Activated CD8-positive, alpha-beta memory T cell treated with anti-CD3 and anti-CD28 coated beads for 48 hours (primary cell): ENCODE results near the gene WBP2.
"Not testable (repeated sequence)": the region's sequence is repeated elsewhere in the genome, so short reads cannot be mapped to it uniquely, and the experiment has no call there.

ENCODE experiments used
- DNase-seq, 3 experiments: peaks; one replicate each; pipeline ENCODE4 v3.0.0-alpha.2; 2020; ENCODE audit warnings: low read depth in 2 of 3, low spot score in 2 of 3

Gene WBP2

DNA sequence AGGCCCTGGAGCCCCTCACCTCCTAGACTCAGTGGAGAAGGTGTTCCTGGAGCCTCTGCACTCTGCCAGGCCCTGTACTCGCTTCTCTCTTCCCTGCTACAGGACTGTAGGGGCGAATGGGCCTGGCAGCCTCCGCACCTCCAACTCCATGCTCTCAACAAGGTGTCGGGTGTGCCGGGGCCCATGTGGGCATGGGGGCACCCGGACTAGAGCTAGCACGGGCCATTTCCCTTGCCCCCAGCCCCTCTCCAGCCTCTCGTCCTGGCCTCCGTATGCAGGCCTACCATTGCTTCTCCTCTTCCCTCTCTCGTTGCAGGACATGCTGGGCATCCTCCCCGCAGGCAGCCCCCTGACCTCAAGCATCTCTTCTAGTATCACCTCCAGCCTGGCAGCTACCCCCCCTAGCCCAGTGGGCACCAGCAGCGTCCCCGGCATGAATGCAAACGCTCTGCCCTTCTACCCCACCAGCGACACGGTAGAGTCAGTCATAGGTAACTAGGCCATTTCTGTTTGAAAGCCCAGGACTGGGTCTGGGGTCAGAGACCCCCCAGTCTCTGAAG lies 36.7 kb downstream of the WBP2 start:
- DNase-seq: no peak

DNA sequence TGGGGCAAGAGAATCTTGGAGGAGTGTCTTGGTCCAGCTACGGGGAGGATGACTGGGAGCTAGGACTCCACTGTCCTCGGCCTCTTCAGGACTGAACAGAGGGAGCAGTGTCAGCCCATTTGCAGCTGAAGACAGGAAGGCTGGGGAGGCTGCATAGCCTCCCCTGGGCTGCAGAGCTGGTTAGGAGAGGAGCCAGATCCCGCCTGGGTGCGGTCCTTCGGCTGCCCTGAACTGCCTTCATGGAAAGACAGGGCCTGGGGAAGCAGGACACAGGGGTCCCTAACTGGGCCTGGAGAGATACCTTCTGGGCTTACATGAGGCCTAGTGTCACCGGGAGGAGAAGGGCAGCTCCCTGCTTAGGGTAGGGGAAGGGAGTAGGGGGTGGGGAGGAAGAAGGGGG lies 37.6 kb downstream of the WBP2 start:
- DNase-seq: no peak

DNA sequence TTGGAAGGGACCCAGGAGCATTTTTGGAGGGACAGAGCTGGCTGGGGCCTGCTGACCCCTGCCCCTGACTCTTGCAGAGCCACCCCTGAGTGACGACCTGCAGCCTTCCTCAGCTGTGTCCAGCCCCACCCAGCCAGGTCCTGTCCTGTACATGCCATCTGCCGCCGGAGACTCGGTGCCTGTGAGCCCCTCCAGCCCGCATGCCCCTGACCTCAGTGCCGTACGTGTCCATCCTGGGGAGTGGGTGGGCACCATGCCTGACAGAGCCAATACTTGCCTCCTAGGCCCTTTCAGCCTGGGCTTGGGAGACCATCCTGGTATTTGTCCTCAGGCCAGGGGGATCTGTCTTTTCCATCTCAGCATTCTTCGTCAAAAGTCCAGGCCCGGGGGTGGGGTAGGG lies 38.4 kb downstream of the WBP2 start:
- no peak for DNase-seq

DNA sequence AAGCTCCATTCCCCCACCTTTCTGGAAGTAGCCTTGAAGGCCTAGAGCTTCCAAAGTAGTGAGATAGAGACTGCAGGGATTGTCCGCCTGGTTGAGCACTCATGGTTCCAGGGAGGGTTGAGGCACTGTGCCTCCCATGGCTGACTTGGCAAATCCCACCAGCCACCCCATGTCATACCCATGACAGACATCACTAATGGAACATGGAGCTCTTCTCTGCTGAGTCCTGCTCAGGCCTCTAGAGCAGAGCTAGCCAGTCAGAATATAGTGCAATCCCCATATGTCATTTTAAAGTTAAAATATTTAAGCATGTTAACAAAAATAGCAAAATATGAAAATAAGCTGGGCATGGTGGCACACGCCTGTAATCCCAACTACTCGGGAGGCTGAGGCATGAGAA lies 39.7 kb downstream of the WBP2 start:
- no peak for DNase-seq

DNA sequence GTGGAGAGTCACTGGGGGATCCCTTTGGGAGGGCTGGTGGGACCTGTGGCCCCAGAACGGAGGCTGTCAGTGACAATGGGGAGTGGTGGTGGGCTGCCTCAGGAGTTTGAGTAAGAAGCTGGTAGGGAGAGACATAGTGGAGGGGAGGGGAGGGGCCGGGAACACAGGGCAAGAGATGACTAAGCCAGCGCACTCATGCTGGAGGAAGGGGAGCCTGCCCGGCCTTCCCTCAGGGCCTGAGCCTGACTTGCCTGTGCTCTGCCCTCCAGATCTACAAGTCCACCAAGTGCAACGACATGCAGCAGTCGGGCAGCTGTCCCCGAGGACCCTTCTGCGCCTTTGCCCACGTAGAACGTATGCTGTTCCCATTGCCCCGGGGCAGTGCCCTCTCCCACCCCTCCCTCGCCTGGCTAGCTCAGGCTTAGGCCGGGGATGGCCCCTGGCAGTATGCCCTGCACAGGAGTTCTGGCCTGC lies 40.2 kb downstream of the WBP2 start:
- DNase-seq: no peak

DNA sequence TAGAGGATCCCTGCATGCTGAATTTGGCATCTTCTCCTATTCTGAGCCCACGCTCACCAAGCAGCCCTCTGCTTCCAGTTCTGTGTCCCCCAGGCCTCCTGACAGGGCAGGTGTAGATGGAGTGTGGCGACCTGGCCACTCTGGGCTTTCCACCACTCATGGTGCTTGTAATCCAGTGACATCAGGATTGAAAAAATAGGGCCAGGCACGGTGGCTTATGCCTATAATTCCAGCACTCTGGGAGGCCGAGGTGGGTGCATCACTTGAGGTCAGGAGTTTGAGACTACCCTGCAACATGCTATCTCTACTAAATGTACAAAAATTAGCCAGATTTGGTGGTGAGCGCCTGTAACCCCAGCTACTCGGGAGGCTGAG lies 41.1 kb downstream of the WBP2 start:
- no peak for DNase-seq

DNA sequence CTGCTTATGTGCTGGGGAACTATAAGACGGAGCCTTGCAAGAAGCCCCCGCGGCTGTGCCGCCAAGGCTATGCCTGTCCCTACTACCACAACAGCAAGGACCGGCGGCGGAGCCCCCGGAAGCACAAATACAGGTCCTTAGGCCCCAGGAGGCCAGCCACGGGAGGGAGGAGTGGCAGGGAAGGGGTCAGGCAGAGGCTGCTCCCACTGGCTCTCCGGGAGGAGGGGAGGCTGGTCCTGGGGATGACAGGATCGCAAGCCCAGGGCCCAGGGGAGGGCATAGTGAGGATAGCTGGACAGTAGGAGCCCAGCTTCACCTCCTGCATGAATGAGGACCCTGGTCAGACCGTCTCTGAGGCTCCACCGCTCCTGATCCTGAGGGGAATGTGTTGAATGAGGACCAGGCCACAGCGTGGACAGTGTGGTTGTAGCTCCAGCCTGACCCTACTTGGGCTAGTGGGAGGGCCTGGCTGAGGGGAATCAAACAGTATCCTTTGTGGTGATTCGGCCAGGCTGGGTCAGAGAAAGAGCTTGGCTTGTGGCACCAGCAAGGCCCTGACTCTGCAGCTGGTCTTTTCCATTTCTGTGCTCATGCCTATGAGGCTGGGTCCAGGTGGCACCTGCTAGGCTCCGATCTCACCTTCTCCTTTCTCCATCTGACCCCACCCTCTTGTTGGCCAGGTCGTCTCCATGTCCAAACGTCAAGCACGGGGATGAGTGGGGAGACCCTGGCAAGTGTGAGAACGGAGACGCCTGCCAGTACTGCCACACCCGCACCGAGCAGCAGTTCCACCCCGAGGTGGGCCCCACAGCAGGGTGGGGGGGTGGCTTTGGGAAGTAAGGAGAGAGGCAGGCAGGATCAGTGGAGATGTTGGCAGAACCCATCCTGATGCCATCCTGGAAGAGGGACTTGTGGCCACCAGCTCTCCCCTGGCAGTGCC lies 41.8 kb downstream of the WBP2 start:
- no peak for DNase-seq

DNA sequence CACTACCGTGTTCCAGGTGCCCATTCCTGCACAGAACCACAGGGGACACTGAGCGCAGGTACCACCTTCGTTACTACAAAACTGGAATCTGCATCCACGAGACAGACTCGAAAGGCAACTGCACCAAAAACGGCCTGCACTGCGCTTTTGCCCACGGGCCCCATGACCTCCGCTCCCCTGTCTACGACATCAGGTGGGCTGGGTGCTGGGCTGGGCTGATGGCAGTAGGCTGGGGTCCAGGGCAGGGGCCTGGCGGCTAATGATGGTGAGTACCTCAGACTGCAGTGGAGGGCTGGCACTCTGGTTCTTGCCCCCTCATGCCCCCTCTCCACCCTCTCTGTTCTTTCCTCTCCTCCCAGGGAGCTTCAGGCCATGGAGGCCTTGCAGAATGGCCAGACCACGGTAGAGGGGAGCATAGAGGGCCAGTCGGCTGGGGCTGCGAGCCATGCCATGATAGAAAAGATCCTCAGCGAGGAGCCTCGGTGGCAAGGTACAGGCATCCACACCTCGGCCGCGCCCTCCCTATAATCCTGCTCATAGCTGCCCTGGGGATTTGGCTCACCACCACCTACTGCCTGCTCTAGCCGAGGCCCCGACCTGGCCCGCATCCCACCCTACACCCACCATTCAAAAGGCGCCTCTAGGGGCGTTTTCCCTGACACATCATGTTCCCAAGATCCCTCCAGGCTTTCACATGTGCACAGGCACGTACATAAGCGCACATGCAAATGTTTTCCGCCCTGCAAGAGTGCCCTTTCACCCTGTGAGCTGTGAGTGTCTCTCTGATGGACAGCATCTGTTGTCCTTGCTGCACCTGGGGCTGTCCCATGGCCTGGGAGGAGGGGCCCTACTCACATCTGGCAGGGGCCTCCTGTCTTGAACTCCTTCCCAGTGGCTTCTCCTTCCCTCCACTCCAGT lies 42.8 kb downstream of the WBP2 start:
- no peak for DNase-seq

DNA sequence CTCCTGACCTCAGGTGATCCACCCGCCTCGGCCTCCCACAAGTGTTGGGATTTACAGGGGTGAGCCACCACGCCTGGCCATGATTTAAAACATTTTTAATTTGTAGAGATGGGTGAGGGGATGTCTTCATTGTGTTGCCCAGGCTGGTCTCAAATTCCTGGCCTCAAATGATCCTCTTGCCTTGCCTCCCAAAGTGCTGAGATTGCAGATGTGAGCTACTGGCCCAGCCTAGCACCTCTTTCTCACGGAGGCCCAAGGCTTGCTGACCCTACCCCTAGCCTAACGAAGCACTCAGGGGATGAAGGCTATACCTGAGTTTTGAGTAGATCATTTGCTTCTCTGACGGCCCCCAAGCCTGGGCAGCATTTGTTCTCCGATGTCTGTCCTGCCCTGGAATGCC lies 44.0 kb downstream of the WBP2 start:
- no peak for DNase-seq

DNA sequence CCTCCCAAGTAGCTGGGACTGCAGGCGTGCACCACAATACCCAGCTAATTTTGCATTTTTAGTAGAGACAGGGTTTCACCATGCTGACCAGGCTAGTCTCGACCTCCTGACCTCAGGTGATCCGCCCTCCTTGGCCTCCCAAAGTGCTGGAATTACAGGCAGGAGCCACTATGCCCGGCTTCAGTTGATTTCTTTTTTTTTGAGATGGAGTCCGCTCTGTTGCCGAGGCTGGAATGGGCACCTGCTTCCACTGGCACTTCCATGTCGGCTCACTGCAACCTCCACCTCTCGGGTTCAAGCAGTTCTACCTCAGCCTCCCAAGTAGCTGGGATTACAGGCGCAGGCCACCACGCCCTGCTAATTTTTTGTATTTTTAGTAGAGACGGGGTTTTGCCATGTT lies 44.4 kb downstream of the WBP2 start:
- not testable (repeated sequence) for DNase-seq

DNA sequence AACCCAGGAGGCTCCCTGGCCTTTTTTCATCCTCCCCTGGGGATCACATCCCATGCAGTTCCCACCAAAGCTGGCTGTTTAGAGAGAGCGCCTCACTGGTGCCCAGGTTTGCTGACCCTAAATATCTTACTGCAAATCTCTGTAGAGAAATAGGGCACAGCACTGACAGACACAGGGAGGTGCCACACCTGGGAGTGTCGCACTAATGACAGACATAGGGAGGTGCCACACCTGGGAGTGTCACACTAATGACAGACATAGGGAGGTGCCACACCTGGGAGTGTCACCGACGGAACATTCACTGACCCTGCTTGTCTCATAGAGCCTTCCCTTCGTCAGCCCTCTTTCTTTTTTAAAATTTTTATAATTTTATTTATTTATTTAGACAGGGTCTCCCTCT lies 44.9 kb downstream of the WBP2 start:
- DNase-seq: no peak

DNA sequence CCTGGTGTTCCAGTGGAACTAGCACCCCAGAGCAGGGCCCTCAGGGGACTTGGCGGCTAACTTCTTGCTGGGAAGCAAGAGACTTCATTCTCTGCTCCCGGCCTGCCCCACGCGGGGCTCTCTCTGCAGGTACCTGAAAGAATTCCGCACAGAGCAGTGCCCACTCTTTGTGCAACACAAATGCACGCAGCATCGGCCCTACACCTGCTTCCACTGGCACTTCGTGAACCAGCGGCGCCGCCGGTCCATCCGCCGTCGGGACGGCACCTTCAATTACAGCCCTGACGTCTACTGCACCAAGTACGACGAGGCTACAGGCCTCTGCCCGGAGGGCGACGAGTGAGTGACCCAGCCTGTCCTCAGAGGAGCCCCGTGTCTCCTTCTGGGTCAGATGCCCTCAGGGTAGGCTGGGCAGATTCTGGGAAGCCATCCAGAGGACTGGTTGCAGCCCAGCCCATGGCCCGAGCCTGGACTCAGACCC lies 45.5 kb downstream of the WBP2 start:
- no peak for DNase-seq

DNA sequence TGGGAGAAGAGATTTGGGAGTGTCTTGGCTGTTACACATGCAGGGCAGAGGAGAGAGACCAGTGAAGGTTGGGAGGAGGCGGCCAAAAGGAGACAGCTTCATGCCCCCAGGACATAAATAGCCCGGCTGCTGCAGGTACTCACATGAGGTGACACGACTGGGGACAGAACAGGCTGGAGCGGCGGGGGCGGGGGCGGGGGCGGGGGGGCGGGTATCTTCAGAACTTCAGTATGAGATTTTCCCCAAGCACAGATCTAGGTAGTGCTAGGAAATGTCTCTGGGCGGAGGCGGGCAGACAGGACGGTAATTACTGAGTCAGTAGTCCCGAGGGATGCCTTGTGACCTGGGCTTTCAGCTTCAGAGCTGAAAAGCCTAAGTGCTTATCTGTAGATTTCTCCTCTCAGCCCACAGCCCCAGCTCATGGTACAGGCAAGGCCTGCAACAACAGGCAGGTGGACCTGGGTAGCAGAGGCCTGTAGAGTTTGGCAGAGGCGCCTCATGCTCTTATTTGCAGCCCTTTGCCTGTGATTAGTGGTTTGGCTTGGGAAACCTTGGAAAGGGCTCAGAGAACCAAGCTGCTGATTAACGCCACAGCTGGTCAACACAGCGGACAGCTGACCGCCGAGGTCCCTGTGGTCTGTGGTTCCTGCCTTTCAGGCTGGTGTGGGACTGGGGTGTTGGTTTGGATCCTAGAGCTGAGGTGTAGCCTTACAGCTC lies 46.1 kb downstream of the WBP2 start:
- no peak for DNase-seq

DNA sequence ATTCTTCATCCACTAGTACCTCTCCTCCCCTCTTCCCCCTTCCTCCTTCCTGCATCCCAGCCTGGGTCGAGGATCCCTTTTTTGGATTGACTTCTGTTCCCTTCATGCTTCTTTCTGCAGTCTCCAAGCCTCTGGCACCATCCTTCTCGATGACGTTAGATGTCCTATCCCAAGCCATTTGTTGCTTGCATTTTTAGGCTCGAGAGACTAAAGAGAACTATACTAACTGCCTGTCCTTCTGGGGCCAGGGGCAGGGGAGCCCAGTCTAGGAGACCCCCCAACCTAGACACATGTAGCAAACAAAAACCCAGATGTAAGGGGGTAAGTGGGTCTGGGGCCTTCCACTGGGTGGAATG lies 46.6 kb downstream of the WBP2 start:
- DNase-seq: no peak

DNA sequence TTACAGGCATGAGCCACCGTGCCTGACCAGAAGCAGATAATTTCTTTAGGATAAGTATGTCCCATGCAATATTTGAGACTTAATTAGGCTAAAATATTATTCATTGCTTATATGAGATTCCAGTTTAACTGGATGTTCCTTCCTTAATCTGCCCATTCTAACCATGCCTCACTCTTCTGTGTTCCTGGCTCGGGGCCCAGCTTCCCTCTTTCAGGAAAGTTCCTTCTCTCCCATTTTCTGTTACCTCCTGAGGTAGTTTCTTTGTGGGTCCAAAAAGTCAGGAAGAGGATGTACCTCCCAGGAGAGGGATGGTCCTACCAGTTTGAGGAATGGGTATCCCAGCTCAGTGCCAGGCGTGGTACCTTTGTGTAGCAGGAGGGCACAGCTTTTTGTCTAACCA lies 47.3 kb downstream of the WBP2 start:
- DNase-seq: no peak

DNA sequence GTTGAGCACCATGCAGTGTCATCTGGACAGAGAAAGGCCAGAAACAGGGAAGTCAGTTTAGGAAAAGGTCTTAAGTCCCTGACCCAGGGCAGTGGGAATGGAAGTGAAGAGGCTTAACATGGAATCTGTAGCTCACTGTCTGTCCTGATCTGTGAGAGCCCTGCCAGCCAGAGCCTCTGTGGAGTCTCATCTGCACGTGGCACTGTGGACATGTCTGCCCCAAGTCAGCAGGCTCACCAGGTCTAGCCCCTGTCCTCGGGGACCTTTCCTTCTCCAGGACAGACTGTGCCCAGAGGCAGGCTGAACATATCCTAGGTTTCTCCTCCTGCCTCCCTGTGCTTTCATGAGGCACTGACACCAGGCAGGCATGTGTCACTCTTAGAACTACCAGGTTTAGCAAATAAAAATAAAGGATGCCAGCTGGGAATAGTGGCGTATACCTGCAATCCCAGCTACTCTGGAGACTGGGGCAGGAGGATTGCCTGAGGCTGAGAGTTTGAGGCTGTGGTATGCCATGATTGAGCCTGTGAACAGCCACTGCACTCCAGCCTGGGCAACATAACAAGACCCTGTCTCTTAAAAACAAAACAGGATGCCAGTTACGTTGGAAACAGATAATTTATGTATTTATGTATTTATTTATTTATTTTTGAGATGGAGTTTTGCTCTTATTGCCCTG lies 48.2 kb downstream of the WBP2 start:
- DNase-seq: no peak

DNA sequence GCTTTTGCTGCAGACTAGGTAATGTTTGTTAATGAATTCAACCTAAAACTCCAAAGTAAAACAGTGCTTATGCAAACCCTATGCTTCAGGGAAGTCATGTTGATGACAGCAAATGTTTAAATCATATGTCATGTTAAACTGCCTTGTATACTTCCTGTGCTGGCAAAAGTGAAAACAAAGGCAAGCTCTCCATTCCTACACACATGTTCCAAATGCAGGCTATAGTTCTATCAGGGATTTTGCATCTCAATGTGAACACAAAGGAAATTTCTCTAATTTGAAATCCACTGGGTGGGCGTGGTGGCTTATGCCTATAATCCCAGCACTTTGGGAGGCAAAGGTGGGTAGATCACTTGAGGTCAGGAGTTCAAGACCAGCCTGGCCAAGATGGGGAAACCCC lies 51.3 kb downstream of the WBP2 start:
- no peak for DNase-seq

DNA sequence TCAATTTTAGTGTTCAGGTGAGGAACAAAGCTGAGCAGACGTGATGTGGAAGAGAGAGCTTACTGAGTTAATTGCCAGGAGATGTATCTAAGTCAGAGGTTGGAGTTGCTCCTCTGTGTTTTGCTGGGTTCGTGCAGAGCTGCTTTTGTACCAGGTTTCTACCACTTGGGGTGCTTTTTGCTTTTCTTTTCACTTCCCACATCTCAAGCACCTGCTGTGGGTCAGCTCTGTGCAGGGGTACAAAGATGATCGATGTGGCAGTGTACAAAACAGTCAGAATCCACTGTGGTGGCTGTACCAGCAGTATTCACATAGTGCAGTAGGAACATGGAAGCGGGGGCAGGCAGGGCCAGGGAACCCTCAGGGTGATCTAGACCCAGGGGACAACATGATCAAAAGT lies 55.7 kb downstream of the WBP2 start:
- no peak for DNase-seq

DNA sequence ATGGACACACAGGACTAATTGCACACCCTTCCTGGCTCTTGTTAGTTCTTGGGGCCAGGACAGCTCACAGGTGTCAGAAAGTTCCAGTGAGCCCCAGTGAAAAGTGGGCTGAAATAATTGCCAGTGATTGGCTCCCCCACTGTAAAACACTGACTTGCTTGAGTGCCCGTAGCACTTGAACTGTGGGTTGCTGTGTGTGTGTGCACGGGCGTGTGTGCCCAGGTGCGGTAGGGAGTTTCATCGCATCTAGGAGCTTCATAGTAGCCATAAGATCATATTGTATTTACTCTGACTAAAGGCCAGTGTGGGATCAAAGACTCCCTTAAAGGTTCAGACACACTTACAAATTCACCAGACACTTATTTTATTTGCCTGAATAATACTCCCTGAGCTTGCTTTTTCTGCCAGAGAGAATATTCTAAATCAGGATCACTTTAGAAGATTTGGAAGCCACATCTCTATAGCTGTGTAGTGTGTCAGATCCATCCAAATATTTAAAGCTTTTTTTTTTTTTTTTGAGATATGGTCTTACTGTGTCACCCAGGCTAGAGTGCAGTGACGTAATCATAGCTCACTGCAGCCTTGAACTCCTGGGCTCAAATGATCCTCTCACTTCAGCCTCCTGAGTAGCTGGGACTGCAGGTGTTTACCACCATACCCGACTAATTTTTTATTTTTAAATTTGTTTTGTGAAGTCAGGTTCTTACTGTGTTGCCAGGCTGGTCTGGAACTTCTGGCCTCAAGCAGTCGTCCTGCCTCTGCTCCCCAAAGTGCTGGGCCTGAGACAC lies 59.1 kb downstream of the WBP2 start:
- no peak for DNase-seq
